SU-DHL-6 (cell line): ENCODE data around the gene MIOX.

ENCODE experiments used
- CTCF ChIP-seq: fragments of 200-600 bp; sonication (generic); IDR thresholded peaks from one replicate; pipeline ENCODE4 v1.5.1; 2017; ENCODE audit warnings: antibody characterized with exemption, mild to moderate bottlenecking, low read length, moderate library complexity; ENCODE audit not compliant: insufficient read depth, poor library complexity, severe bottlenecking
- EZH2phosphoT487 ChIP-seq: fragments of 200-600 bp; sonication (generic), shearing (Covaris generic); conservative IDR thresholded peaks from 2 replicates; pipeline ENCODE4 v1.6.1; 2018; ENCODE audit warnings: mild to moderate bottlenecking, antibody characterized with exemption, low read length, moderate library complexity, mixed read lengths

- TF ChIP-seq CTCF: no peak
- no peak for TF ChIP-seq EZH2phosphoT487
Observed at GRCh38 chr22:50445071-50445879, 41.4 kb upstream of the MIOX start.
